ENCODE data around the gene CBFB. TPM values are rescaled to one million over a fixed set of nuclear protein-coding genes. Genes with fewer than 3 reads are reported as not detected.
A peak's percentile ranks its signal among the peaks of the same experiment; 100 is the strongest.

Gene CBFB
- total and polyA plus RNA-seq, 2 of the 13 experiments (the other 11 are each of a cell fraction or from before 2014, with no cell fraction given), result 22.1 to 70.8 TPM

- TF ChIP-seq, protein P1, sequence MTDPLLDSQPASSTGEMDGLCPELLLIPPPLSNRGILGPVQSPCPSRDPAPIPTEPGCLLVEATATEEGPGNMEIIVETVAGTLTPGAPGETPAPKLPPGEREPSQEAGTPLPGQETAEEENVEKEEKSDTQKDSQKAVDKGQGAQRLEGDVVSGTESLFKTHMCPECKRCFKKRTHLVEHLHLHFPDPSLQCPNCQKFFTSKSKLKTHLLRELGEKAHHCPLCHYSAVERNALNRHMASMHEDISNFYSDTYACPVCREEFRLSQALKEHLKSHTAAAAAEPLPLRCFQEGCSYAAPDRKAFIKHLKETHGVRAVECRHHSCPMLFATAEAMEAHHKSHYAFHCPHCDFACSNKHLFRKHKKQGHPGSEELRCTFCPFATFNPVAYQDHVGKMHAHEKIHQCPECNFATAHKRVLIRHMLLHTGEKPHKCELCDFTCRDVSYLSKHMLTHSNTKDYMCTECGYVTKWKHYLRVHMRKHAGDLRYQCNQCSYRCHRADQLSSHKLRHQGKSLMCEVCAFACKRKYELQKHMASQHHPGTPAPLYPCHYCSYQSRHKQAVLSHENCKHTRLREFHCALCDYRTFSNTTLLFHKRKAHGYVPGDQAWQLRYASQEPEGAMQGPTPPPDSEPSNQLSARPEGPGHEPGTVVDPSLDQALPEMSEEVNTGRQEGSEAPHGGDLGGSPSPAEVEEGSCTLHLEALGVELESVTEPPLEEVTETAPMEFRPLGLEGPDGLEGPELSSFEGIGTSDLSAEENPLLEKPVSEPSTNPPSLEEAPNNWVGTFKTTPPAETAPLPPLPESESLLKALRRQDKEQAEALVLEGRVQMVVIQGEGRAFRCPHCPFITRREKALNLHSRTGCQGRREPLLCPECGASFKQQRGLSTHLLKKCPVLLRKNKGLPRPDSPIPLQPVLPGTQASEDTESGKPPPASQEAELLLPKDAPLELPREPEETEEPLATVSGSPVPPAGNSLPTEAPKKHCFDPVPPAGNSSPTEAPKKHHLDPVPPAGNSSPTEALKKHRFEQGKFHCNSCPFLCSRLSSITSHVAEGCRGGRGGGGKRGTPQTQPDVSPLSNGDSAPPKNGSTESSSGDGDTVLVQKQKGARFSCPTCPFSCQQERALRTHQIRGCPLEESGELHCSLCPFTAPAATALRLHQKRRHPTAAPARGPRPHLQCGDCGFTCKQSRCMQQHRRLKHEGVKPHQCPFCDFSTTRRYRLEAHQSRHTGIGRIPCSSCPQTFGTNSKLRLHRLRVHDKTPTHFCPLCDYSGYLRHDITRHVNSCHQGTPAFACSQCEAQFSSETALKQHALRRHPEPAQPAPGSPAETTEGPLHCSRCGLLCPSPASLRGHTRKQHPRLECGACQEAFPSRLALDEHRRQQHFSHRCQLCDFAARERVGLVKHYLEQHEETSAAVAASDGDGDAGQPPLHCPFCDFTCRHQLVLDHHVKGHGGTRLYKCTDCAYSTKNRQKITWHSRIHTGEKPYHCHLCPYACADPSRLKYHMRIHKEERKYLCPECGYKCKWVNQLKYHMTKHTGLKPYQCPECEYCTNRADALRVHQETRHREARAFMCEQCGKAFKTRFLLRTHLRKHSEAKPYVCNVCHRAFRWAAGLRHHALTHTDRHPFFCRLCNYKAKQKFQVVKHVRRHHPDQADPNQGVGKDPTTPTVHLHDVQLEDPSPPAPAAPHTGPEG (CRISPR knock-in tag; IDR thresholded peaks at IDR 0.05), result peak; percentile 85
- TF ChIP-seq ZNF317 (CRISPR knock-in tag; IDR thresholded peaks at IDR 0.05) (peak; percentile 85; the same call in 1 of the 2 replicates), TRAFD1 (CRISPR knock-in tag; IDR thresholded peaks at IDR 0.05; ENCODE audit: borderline replicate concordance) (peak; percentile 81; the same call in 1 of the 2 replicates), ZNF816 (CRISPR knock-in tag; IDR thresholded peaks at IDR 0.05; ENCODE audit: borderline replicate concordance) (peak; percentile 82; the same call in 1 of the 2 replicates), ZNF510 (CRISPR knock-in tag; IDR thresholded peaks at IDR 0.05; ENCODE audit: low read depth) (no peak), PAWR (CRISPR knock-in tag; IDR thresholded peaks at IDR 0.05; ENCODE audit: borderline replicate concordance) (no peak; the same call in 1 of the 2 replicates), TEF (CRISPR knock-in tag; IDR thresholded peaks at IDR 0.05) (no peak; the same call in 1 of the 2 replicates), KDM4B (CRISPR knock-in tag; IDR thresholded peaks at IDR 0.05) (no peak), SALL1 (CRISPR knock-in tag; IDR thresholded peaks at IDR 0.05) (peak; percentile 88), NR2F2 (IDR thresholded peaks at IDR 0.05; ENCODE audit: borderline replicate concordance, low read depth) (peak; percentile 72; the same call in 1 of the 2 replicates), NFATC3 (CRISPR knock-in tag; IDR thresholded peaks at IDR 0.05) (peak; percentile 18; the same call in 1 of the 2 replicates), POLR2AphosphoS5 (IDR thresholded peaks at IDR 0.05; ENCODE audit: low read depth, low read length) (peak; percentile 100), NFIC (IDR thresholded peaks at IDR 0.05; ENCODE audit: low read length) (no peak), HOXA5 (CRISPR knock-in tag; IDR thresholded peaks at IDR 0.05) (peak; percentile 55), ZNF30 (CRISPR knock-in tag; IDR thresholded peaks at IDR 0.05) (0 out of 2 replicates have a peak, but pooled peaks have one; percentile 65), MEIS2 (CRISPR knock-in tag; IDR thresholded peaks at IDR 0.05) (peak; percentile 71), ZNF674 (CRISPR knock-in tag; IDR thresholded peaks at IDR 0.05; ENCODE audit: low read depth) (peak; percentile 41; the same call in 1 of the 2 replicates), NONO (IDR thresholded peaks at IDR 0.05) (no peak), NONO (CRISPR knock-in tag; conservative IDR thresholded peaks at IDR 0.05) (peak; percentile 94)
- TF ChIP-seq, protein P2, sequence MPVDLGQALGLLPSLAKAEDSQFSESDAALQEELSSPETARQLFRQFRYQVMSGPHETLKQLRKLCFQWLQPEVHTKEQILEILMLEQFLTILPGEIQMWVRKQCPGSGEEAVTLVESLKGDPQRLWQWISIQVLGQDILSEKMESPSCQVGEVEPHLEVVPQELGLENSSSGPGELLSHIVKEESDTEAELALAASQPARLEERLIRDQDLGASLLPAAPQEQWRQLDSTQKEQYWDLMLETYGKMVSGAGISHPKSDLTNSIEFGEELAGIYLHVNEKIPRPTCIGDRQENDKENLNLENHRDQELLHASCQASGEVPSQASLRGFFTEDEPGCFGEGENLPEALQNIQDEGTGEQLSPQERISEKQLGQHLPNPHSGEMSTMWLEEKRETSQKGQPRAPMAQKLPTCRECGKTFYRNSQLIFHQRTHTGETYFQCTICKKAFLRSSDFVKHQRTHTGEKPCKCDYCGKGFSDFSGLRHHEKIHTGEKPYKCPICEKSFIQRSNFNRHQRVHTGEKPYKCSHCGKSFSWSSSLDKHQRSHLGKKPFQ (CRISPR knock-in tag; IDR thresholded peaks at IDR 0.05; ENCODE audit: insufficient replicate concordance), result no peak
These were observed 80.6 kb downstream of the CBFB start, which contains the start of gene PHAF1 (continued) for GRCh38 chr16:67109407-67110135.
